ENCODE measurements around the gene IDI1.

IDI1 gene

GRCh38 chr10:1007583-1007982, 41.3 kb downstream of the IDI1 start:
- Histone ChIP-seq H3K4me3 (ENCODE audit: low read length) (no peak overlapping the region), H3K36me3 (ENCODE audit: insufficient read depth, low read depth, low read length) (peaks cover 100% of the 10 kb centered on the region), H3K9ac (ENCODE audit: low read depth, low read length) (no peak overlapping the region), H3K27ac (ENCODE audit: low read length) (no peak overlapping the region), H3K4me1 (ENCODE audit: insufficient read depth, low read length) (no peaks in the 10 kb centered on the region), H3K27me3 (ENCODE audit: insufficient read depth, low read length) (no peaks in the 10 kb centered on the region), H3K9me3 (ENCODE audit: insufficient read depth, low read depth, low read length) (no peaks in the 10 kb centered on the region)

DNA sequence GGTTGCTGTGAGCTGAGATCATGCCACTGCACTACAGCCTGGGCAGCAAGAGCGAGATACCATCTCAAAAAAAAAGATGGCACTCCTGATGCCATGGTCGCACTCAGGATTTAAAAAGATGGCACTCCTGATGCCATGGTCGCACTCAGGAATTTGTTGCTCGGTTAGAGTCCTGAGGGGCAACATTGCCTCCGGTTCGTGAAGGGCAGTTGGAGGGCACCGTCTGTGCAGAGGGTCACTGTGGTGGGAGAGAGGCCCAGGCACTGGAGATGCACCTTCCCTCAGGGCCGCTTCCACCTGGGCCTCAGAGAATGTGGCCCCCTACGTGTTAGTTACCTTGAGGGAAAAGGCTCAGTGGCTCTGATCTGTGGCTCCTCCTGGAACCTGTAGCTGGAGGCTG, 42.3 kb downstream of the IDI1 start:
- no peaks in the 10 kb centered on the region for H3K4me1 ChIP-seq (ENCODE audit: insufficient read depth, low read length)
- no peak overlapping the region for H3K4me3 ChIP-seq (ENCODE audit: low read length)
- no peak overlapping the region for H3K9ac ChIP-seq (ENCODE audit: low read depth, low read length)
- H3K36me3 ChIP-seq (ENCODE audit: insufficient read depth, low read depth, low read length) = peaks cover 100% of the 10 kb centered on the region
- no peaks in the 10 kb centered on the region for H3K27me3 ChIP-seq (ENCODE audit: insufficient read depth, low read length)
- H3K9me3 ChIP-seq (ENCODE audit: insufficient read depth, low read depth, low read length) = no peaks in the 10 kb centered on the region
- H3K27ac ChIP-seq (ENCODE audit: low read length) = no peak overlapping the region

- H3K4me1 ChIP-seq (ENCODE audit: insufficient read depth, low read length) = no peaks in the 10 kb centered on the region
- peaks cover 99% of the 10 kb centered on the region for H3K36me3 ChIP-seq (ENCODE audit: insufficient read depth, low read depth, low read length)
- H3K27ac ChIP-seq (ENCODE audit: low read length) = no peak overlapping the region
- no peaks in the 10 kb centered on the region for H3K9me3 ChIP-seq (ENCODE audit: insufficient read depth, low read depth, low read length)
- no peaks in the 10 kb centered on the region for H3K27me3 ChIP-seq (ENCODE audit: insufficient read depth, low read length)
- H3K9ac ChIP-seq (ENCODE audit: low read depth, low read length) = no peak overlapping the region
- no peak overlapping the region for H3K4me3 ChIP-seq (ENCODE audit: low read length)
These were observed 44.8 kb downstream of the IDI1 start for GRCh38 chr10:1003884-1004670.

DNA sequence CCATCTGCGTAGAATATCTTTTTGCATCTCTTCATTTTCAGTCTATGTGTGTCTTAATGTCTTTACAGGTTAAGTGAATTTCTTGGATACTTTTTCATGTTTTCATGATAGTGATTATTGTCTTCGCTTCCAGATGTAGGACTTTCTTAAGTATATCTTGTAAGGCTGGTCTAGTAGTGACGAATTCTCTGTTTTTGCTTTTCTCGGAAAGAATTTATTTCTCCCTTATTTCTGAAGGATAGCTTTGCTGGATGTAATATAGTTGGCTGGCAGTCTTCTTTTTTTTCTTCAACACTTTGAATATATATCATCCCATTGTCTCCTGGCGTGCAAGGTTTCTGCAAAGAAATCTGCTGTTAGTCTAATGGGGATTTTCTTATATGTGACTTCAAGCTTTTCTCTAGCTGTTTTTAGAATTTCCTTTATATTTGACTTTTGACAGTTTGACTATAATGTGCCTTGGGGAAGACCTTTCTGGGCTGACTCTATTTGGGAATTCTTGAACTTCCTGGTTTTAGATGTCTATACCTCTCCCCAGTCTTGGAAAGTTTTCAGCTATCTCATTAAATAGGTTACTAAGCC, 46.4 kb downstream of the IDI1 start:
- Histone ChIP-seq H3K9ac (ENCODE audit: low read depth, low read length) (no peak overlapping the region), H3K4me1 (ENCODE audit: insufficient read depth, low read length) (no peaks in the 10 kb centered on the region), H3K9me3 (ENCODE audit: insufficient read depth, low read depth, low read length) (no peaks in the 10 kb centered on the region), H3K27me3 (ENCODE audit: insufficient read depth, low read length) (no peaks in the 10 kb centered on the region), H3K36me3 (ENCODE audit: insufficient read depth, low read depth, low read length) (peaks cover 99% of the 10 kb centered on the region), H3K27ac (ENCODE audit: low read length) (no peak overlapping the region), H3K4me3 (ENCODE audit: low read length) (no peak overlapping the region)

- no peaks in the 10 kb centered on the region for H3K9me3 ChIP-seq (ENCODE audit: insufficient read depth, low read depth, low read length)
- H3K27ac ChIP-seq (ENCODE audit: low read length) = no peak overlapping the region
- peaks cover 99% of the 10 kb centered on the region for H3K36me3 ChIP-seq (ENCODE audit: insufficient read depth, low read depth, low read length)
- no peak overlapping the region for H3K9ac ChIP-seq (ENCODE audit: low read depth, low read length)
- H3K4me1 ChIP-seq (ENCODE audit: insufficient read depth, low read length) = no peaks in the 10 kb centered on the region
- H3K27me3 ChIP-seq (ENCODE audit: insufficient read depth, low read length) = no peaks in the 10 kb centered on the region
- H3K4me3 ChIP-seq (ENCODE audit: low read length) = no peak overlapping the region
These were observed 51.5 kb downstream of the IDI1 start for GRCh38 chr10:997266-998022.

- Histone ChIP-seq H3K36me3 (ENCODE audit: insufficient read depth, low read depth, low read length) (peaks cover 90% of the 10 kb centered on the region), H3K4me3 (ENCODE audit: low read length) (no peak overlapping the region), H3K27me3 (ENCODE audit: insufficient read depth, low read length) (no peaks in the 10 kb centered on the region), H3K9ac (ENCODE audit: low read depth, low read length) (no peak overlapping the region), H3K4me1 (ENCODE audit: insufficient read depth, low read length) (no peaks in the 10 kb centered on the region), H3K27ac (ENCODE audit: low read length) (no peak overlapping the region), H3K9me3 (ENCODE audit: insufficient read depth, low read depth, low read length) (no peaks in the 10 kb centered on the region)
These were observed 52.9 kb downstream of the IDI1 start for GRCh38 chr10:996031-996430.

DNA sequence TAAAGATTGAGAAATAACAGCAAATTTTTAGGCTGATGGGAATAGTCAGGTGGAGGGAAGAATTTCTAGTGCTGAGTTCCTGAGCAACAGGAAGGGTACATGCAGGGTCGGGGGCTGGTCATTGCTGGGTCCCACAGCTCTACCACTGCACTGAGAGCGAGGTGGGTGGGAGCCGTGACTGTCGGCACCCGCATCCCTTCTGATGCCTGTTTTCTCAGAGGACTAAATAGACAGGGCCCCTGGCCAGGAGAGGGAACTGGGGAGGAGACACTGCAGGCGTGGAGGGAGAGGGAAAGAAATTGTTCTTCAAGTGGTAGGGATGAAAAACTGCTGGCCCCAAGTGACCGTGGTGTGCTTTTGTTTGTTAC, 53.4 kb downstream of the IDI1 start:
- Histone ChIP-seq H3K9me3 (ENCODE audit: insufficient read depth, low read depth, low read length) (no peaks in the 10 kb centered on the region), H3K36me3 (ENCODE audit: insufficient read depth, low read depth, low read length) (peaks cover 90% of the 10 kb centered on the region), H3K27ac (ENCODE audit: low read length) (no peak overlapping the region), H3K4me1 (ENCODE audit: insufficient read depth, low read length) (no peaks in the 10 kb centered on the region), H3K27me3 (ENCODE audit: insufficient read depth, low read length) (no peaks in the 10 kb centered on the region), H3K4me3 (ENCODE audit: low read length) (no peak overlapping the region), H3K9ac (ENCODE audit: low read depth, low read length) (no peak overlapping the region)

- no peak overlapping the region for H3K4me3 ChIP-seq (ENCODE audit: low read length)
- H3K27me3 ChIP-seq (ENCODE audit: insufficient read depth, low read length) = no peaks in the 10 kb centered on the region
- no peak overlapping the region for H3K9ac ChIP-seq (ENCODE audit: low read depth, low read length)
- peaks cover 86% of the 10 kb centered on the region for H3K36me3 ChIP-seq (ENCODE audit: insufficient read depth, low read depth, low read length)
- H3K9me3 ChIP-seq (ENCODE audit: insufficient read depth, low read depth, low read length) = no peaks in the 10 kb centered on the region
- no peak overlapping the region for H3K27ac ChIP-seq (ENCODE audit: low read length)
- H3K4me1 ChIP-seq (ENCODE audit: insufficient read depth, low read length) = no peaks in the 10 kb centered on the region
These were observed 53.9 kb downstream of the IDI1 start for GRCh38 chr10:994836-995558.

- Histone ChIP-seq H3K9me3 (ENCODE audit: insufficient read depth, low read depth, low read length) (no peaks in the 10 kb centered on the region), H3K4me1 (ENCODE audit: insufficient read depth, low read length) (no peaks in the 10 kb centered on the region; the same call in 1 of the 2 replicates), H3K9ac (ENCODE audit: low read depth, low read length) (no peak overlapping the region), H3K27me3 (ENCODE audit: insufficient read depth, low read length) (no peaks in the 10 kb centered on the region), H3K27ac (ENCODE audit: low read length) (no peak overlapping the region), H3K4me3 (ENCODE audit: low read length) (no peak overlapping the region), H3K36me3 (ENCODE audit: insufficient read depth, low read depth, low read length) (peaks cover 69% of the 10 kb centered on the region)
These were observed 56.0 kb downstream of the IDI1 start for GRCh38 chr10:992871-993270.

GRCh38 chr10:992467-992866, 56.5 kb downstream of the IDI1 start:
- Histone ChIP-seq H3K27me3 (ENCODE audit: insufficient read depth, low read length) (no peaks in the 10 kb centered on the region), H3K36me3 (ENCODE audit: insufficient read depth, low read depth, low read length) (peaks cover 65% of the 10 kb centered on the region), H3K27ac (ENCODE audit: low read length) (no peak overlapping the region), H3K9ac (ENCODE audit: low read depth, low read length) (no peak overlapping the region), H3K4me3 (ENCODE audit: low read length) (no peak overlapping the region), H3K9me3 (ENCODE audit: insufficient read depth, low read depth, low read length) (no peaks in the 10 kb centered on the region), H3K4me1 (ENCODE audit: insufficient read depth, low read length) (peaks cover 1% of the 10 kb centered on the region; the same call in 1 of the 2 replicates)

GRCh38 chr10:990808-991207, 58.1 kb downstream of the IDI1 start:
- no peaks in the 10 kb centered on the region for H3K27me3 ChIP-seq (ENCODE audit: insufficient read depth, low read length)
- H3K4me3 ChIP-seq (ENCODE audit: low read length) = no peak overlapping the region
- H3K9me3 ChIP-seq (ENCODE audit: insufficient read depth, low read depth, low read length) = no peaks in the 10 kb centered on the region
- no peak overlapping the region for H3K27ac ChIP-seq (ENCODE audit: low read length)
- peaks cover 3% of the 10 kb centered on the region; the same call in 1 of the 2 replicates for H3K4me1 ChIP-seq (ENCODE audit: insufficient read depth, low read length)
- peaks cover 49% of the 10 kb centered on the region for H3K36me3 ChIP-seq (ENCODE audit: insufficient read depth, low read depth, low read length)
- H3K9ac ChIP-seq (ENCODE audit: low read depth, low read length) = no peak overlapping the region
